ENCODE data around the gene ZBTB20.

Gene ZBTB20

GRCh38 chr3:115038817-115039216, 108.3 kb downstream of the ZBTB20 start:
- H3K27ac ChIP-seq (ENCODE audit: low read depth, low read length) = no peak overlapping the region
- H3K4me2 ChIP-seq (ENCODE audit: low read length) = no peak overlapping the region

GRCh38 chr3:115022835-115023398, 124.2 kb downstream of the ZBTB20 start:
- Histone ChIP-seq H3K36me3 (ENCODE audit: control insufficient read depth, low read length) (no peaks in the 10 kb centered on the region), H3K4me3 (ENCODE audit: low read length) (no peak overlapping the region), H4K20me1 (ENCODE audit: control insufficient read depth, insufficient read depth, low read depth, low read length) (no peaks in the 10 kb centered on the region), H3K27me3 (ENCODE audit: control insufficient read depth, low read length) (no peaks in the 10 kb centered on the region), H3K4me1 (ENCODE audit: control insufficient read depth, low read length) (peaks cover 7% of the 10 kb centered on the region), H3K9me3 (ENCODE audit: control insufficient read depth, insufficient read depth, low read length) (no peaks in the 10 kb centered on the region), H3F3A (ENCODE audit: control insufficient read depth, insufficient read depth) (no peaks in the 10 kb centered on the region), H3K79me2 (ENCODE audit: control insufficient read depth, low read length) (no peaks in the 10 kb centered on the region), H3K4me2 (ENCODE audit: low read length) (no peak overlapping the region), H3K27ac (ENCODE audit: low read depth, low read length) (no peak overlapping the region), H3K9me2 (replicated peaks; ENCODE audit: control insufficient read depth, low read length) (no peaks in the 10 kb centered on the region)
- TF ChIP-seq CTCF (IDR thresholded peaks at IDR 0.05; ENCODE audit: low read depth, low read length, poor library complexity, severe bottlenecking) (no peak), EZH2phosphoT487 (IDR thresholded peaks at IDR 0.05; ENCODE audit: borderline replicate concordance, low read length) (no peak)

More at GRCh38 chr3:115038817-115039216, 108.3 kb downstream of the ZBTB20 start:
- no peaks in the 10 kb centered on the region for H3K79me2 ChIP-seq (ENCODE audit: control insufficient read depth, low read length)
- H3K4me1 ChIP-seq (ENCODE audit: control insufficient read depth, low read length) = no peaks in the 10 kb centered on the region
- H3K4me3 ChIP-seq (ENCODE audit: low read length) = no peak overlapping the region
- TF ChIP-seq EZH2phosphoT487 (IDR thresholded peaks at IDR 0.05; ENCODE audit: borderline replicate concordance, low read length) (no peak), CTCF (IDR thresholded peaks at IDR 0.05; ENCODE audit: low read depth, low read length, poor library complexity, severe bottlenecking) (no peak)
- H4K20me1 ChIP-seq (ENCODE audit: control insufficient read depth, insufficient read depth, low read depth, low read length) = no peaks in the 10 kb centered on the region
- H3K9me3 ChIP-seq (ENCODE audit: control insufficient read depth, insufficient read depth, low read length) = 0 out of 2 replicates have a peak, but pooled peaks cover 3% of the 10 kb centered on the region
- H3K27me3 ChIP-seq (ENCODE audit: control insufficient read depth, low read length) = no peaks in the 10 kb centered on the region
- no peaks in the 10 kb centered on the region for H3K36me3 ChIP-seq (ENCODE audit: control insufficient read depth, low read length)
- no peaks in the 10 kb centered on the region for H3K9me2 ChIP-seq (replicated peaks; ENCODE audit: control insufficient read depth, low read length)
- no peaks in the 10 kb centered on the region for H3F3A ChIP-seq (ENCODE audit: control insufficient read depth, insufficient read depth)

GRCh38 chr3:115022199-115022598, 124.9 kb downstream of the ZBTB20 start:
- Histone ChIP-seq H3K4me3 (ENCODE audit: low read length) (no peak overlapping the region), H3K9me2 (replicated peaks; ENCODE audit: control insufficient read depth, low read length) (no peaks in the 10 kb centered on the region), H3K27me3 (ENCODE audit: control insufficient read depth, low read length) (no peaks in the 10 kb centered on the region), H3K79me2 (ENCODE audit: control insufficient read depth, low read length) (no peaks in the 10 kb centered on the region), H4K20me1 (ENCODE audit: control insufficient read depth, insufficient read depth, low read depth, low read length) (no peaks in the 10 kb centered on the region), H3K4me2 (ENCODE audit: low read length) (no peak overlapping the region), H3K27ac (ENCODE audit: low read depth, low read length) (no peak overlapping the region), H3K36me3 (ENCODE audit: control insufficient read depth, low read length) (no peaks in the 10 kb centered on the region), H3K4me1 (ENCODE audit: control insufficient read depth, low read length) (peaks cover 7% of the 10 kb centered on the region), H3K9me3 (ENCODE audit: control insufficient read depth, insufficient read depth, low read length) (no peaks in the 10 kb centered on the region), H3F3A (ENCODE audit: control insufficient read depth, insufficient read depth) (no peaks in the 10 kb centered on the region)
- TF ChIP-seq CTCF (IDR thresholded peaks at IDR 0.05; ENCODE audit: low read depth, low read length, poor library complexity, severe bottlenecking) (no peak), EZH2phosphoT487 (IDR thresholded peaks at IDR 0.05; ENCODE audit: borderline replicate concordance, low read length) (no peak)
